ENCODE data around the gene TGFBR2.

GRCh38 chr3:30634761-30635735 lies 28.6 kb downstream of the TGFBR2 start:
- TF ChIP-seq CTCF (tag by site-specific recombination; IDR thresholded peaks at IDR 0.05) (no peak), ZNF140 (tag by site-specific recombination; IDR thresholded peaks at IDR 0.05) (no peak)

Data from HEK293 (cell line).